GM23248 (cell line): ENCODE data around the gene DMRTC2. TPM values are rescaled to one million over a fixed set of nuclear protein-coding genes. Genes with fewer than 3 reads are reported as not detected.
A peak's percentile ranks its signal among the peaks of the same experiment; 100 is the strongest.

Experiments used
- DNase-seq: peaks from one replicate; pipeline ENCODE4 v3.0.0-alpha.2; 2015
- H2AFZ ChIP-seq: fragments of 200-600 bp; sonication (generic); 2 replicates; pipeline ENCODE4 v1.6.1; 2016; ENCODE audit warnings: antibody characterized with exemption
- H3F3A ChIP-seq: fragments of 200-600 bp; sonication (generic); 2 replicates; pipeline ENCODE4 v1.6.1; 2016; ENCODE audit warnings: mild to moderate bottlenecking, antibody characterized with exemption, mixed run types; ENCODE audit not compliant: insufficient read depth
- H3K27ac ChIP-seq: fragments of 200-600 bp; sonication (generic); 2 replicates; pipeline ENCODE4 v1.5.1; 2016; ENCODE audit warnings: mild to moderate bottlenecking
- H3K27me3 ChIP-seq: fragments of 200-600 bp; sonication (generic); replicated peaks from 2 replicates; pipeline ENCODE4 v1.6.1; 2016; ENCODE audit warnings: mild to moderate bottlenecking; ENCODE audit not compliant: insufficient read depth
- H3K36me3 ChIP-seq: fragments of 200-600 bp; sonication (generic); 2 replicates; pipeline ENCODE4 v1.6.1; 2016; ENCODE audit warnings: low read depth, mild to moderate bottlenecking
- H3K4me1 ChIP-seq: fragments of 200-600 bp; sonication (generic); 2 replicates; pipeline ENCODE4 v1.6.1; 2016; ENCODE audit warnings: mild to moderate bottlenecking; ENCODE audit not compliant: insufficient read depth
- H3K4me2 ChIP-seq: fragments of 200-600 bp; sonication (generic); one replicate; pipeline ENCODE4 v1.6.1; 2016; ENCODE audit warnings: mild to moderate bottlenecking; ENCODE audit not compliant: unreplicated experiment
- H3K4me3 ChIP-seq: fragments of 200-600 bp; sonication (generic); 2 replicates; pipeline ENCODE4 v1.5.1; 2016; ENCODE audit warnings: mild to moderate bottlenecking
- H3K79me2 ChIP-seq: fragments of 200-600 bp; sonication (generic); 2 replicates; pipeline ENCODE4 v1.6.1; 2016; ENCODE audit warnings: mild to moderate bottlenecking; ENCODE audit not compliant: insufficient read depth
- H3K9ac ChIP-seq: fragments of 200-600 bp; sonication (generic); 2 replicates; pipeline ENCODE4 v1.6.1; 2016; ENCODE audit warnings: mild to moderate bottlenecking
- H3K9me2 ChIP-seq: fragments of 200-600 bp; sonication (generic); 2 replicates; pipeline ENCODE4 v1.6.1; 2016; ENCODE audit warnings: mixed run types, mild to moderate bottlenecking, moderate library complexity; ENCODE audit not compliant: insufficient read depth
- H3K9me3 ChIP-seq: fragments of 200-600 bp; sonication (generic); one replicate; pipeline ENCODE4 v1.6.1; 2017; ENCODE audit warnings: low read depth
- H4K20me1 ChIP-seq: fragments of 200-600 bp; sonication (generic); 2 replicates; pipeline ENCODE4 v1.6.0; 2016; ENCODE audit not compliant: insufficient read depth
- EZH2 ChIP-seq: fragments of 200-600 bp; sonication (generic); IDR thresholded peaks from 2 replicates; pipeline ENCODE4 v1.6.1; 2018; ENCODE audit warnings: antibody characterized with exemption, mild to moderate bottlenecking; ENCODE audit not compliant: insufficient read depth, poor library complexity, severe bottlenecking
- EZH2phosphoT487 ChIP-seq: fragments of 200-600 bp; sonication (generic); IDR thresholded peaks from 2 replicates; pipeline ENCODE4 v1.6.1; 2018; ENCODE audit warnings: antibody characterized with exemption, moderate library complexity, mild to moderate bottlenecking, low read depth; ENCODE audit not compliant: insufficient read depth
- WGBS, 2 experiments: methylation state at CpG; one replicate each; pipeline ENCODE4 v1.1.6; 2015 to 2017; ENCODE audit warnings: low lambda C conversion rate in 2 of 2, low coverage in 1 of 2; ENCODE audit errors: missing lambda C conversion rate in 2 of 2; 5-methylcytosine and 5-hydroxymethylcytosine counted together
- in situ Hi-C: fragments of 300-500 bp; cut with MboI; formaldehyde crosslinking; loops from 2 replicates; pipeline ENCODE4 v1.15.0; 2020
- polyA plus RNA-seq: library from polyadenylated mRNA; unstranded; fragments of >200 nt; fragmentation: Nextera tagmentation; extraction: Ambion mirVana; gene quantifications from 2 replicates; pipeline ENCODE4 v1.2.1, GENCODE V29; 2016
- total RNA-seq: library from RNA; depleted of rRNA; stranded (reverse); fragments of >200 nt; shearing (Covaris generic); gene quantifications from 2 replicates; pipeline ENCODE4 v1.2.3, GENCODE V29; 2014

The DMRTC2 gene
- total and polyA plus RNA-seq, 2 experiments from 2014 or later = not detected

- no peaks in the 10 kb centered on the region for H3K9me2 ChIP-seq
- TF ChIP-seq EZH2phosphoT487 (no peak), EZH2 (no peak)
- H2AFZ ChIP-seq = no peak overlapping the region
- H4K20me1 ChIP-seq = no peaks in the 10 kb centered on the region
- H3K4me1 ChIP-seq = peaks cover 6% of the 10 kb centered on the region
- H3K4me2 ChIP-seq = no peak overlapping the region
- no peak overlapping the region for H3K4me3 ChIP-seq
- H3K36me3 ChIP-seq = no peaks in the 10 kb centered on the region; the same call in 1 of the 2 replicates
- WGBS, 2 experiments = 91 to 95% methylated on average over 4 of the region's 4 CpGs
- no peak for DNase-seq
- no peak overlapping the region for H3K27ac ChIP-seq
- H3K9ac ChIP-seq = no peak overlapping the region
- no peaks in the 10 kb centered on the region for H3K9me3 ChIP-seq
- H3F3A ChIP-seq = no peaks in the 10 kb centered on the region; the same call in 1 of the 2 replicates
- in situ Hi-C loops = no loop called here
- H3K27me3 ChIP-seq = no peaks in the 10 kb centered on the region
- peaks cover 52% of the 10 kb centered on the region for H3K79me2 ChIP-seq
Measured at GRCh38 chr19:41890936-41891335, 46.1 kb downstream of the DMRTC2 start.

GRCh38 chr19:41892173-41892902 lies 47.5 kb downstream of the DMRTC2 start:
- Histone ChIP-seq H3K4me2 (no peak overlapping the region), H3K9me2 (no peaks in the 10 kb centered on the region), H3K79me2 (peaks cover 38% of the 10 kb centered on the region), H3K27ac (no peak overlapping the region), H3K4me1 (no peaks in the 10 kb centered on the region), H3K4me3 (no peak overlapping the region), H4K20me1 (no peaks in the 10 kb centered on the region), H3F3A (no peaks in the 10 kb centered on the region), H2AFZ (no peak overlapping the region), H3K27me3 (no peaks in the 10 kb centered on the region), H3K36me3 (no peaks in the 10 kb centered on the region; the same call in 1 of the 2 replicates), H3K9ac (no peak overlapping the region), H3K9me3 (no peaks in the 10 kb centered on the region)
- no peak for TF ChIP-seq EZH2
- TF ChIP-seq EZH2phosphoT487 = no peak
- 90% methylated on average over 34 of the region's 34 CpGs for WGBS, 2 experiments
- in situ Hi-C loops = no loop called here
- no peak for DNase-seq

- Histone ChIP-seq H3F3A (no peaks in the 10 kb centered on the region), H3K79me2 (peaks cover 22% of the 10 kb centered on the region), H3K9me3 (no peaks in the 10 kb centered on the region), H3K4me1 (no peaks in the 10 kb centered on the region), H3K4me3 (no peak overlapping the region), H3K36me3 (peaks cover 3% of the 10 kb centered on the region; the same call in 1 of the 2 replicates), H4K20me1 (no peaks in the 10 kb centered on the region), H3K27me3 (no peaks in the 10 kb centered on the region), H3K9ac (no peak overlapping the region), H3K4me2 (no peak overlapping the region), H2AFZ (no peak overlapping the region), H3K27ac (no peak overlapping the region), H3K9me2 (no peaks in the 10 kb centered on the region)
- TF ChIP-seq EZH2phosphoT487 (no peak), EZH2 (no peak)
- WGBS, 2 experiments = 88 to 97% methylated on average over 5 to 6 of the region's 6 CpGs
- in situ Hi-C loops = no loop called here
- DNase-seq = peak; percentile 32
Measured at GRCh38 chr19:41893899-41894298, 49.1 kb downstream of the DMRTC2 start.

- Histone ChIP-seq H3K4me2 (no peak overlapping the region), H3K4me3 (no peak overlapping the region), H3K27me3 (no peaks in the 10 kb centered on the region), H3K4me1 (no peaks in the 10 kb centered on the region), H3K9ac (no peak overlapping the region), H3F3A (no peaks in the 10 kb centered on the region), H3K36me3 (peaks cover 6% of the 10 kb centered on the region; the same call in 1 of the 2 replicates), H3K9me3 (no peaks in the 10 kb centered on the region), H3K27ac (no peak overlapping the region), H4K20me1 (no peaks in the 10 kb centered on the region), H2AFZ (no peak overlapping the region), H3K9me2 (no peaks in the 10 kb centered on the region), H3K79me2 (peaks cover 18% of the 10 kb centered on the region)
- in situ Hi-C loops = no loop called here
- WGBS, 2 experiments = 81 to 84% methylated on average over 11 to 14 of the region's 14 CpGs
- TF ChIP-seq EZH2 = no peak
- no peak for TF ChIP-seq EZH2phosphoT487
- DNase-seq = no peak
Measured at GRCh38 chr19:41894350-41894749, 49.5 kb downstream of the DMRTC2 start.
